SJCRH30 (cell line): ENCODE measurements around the gene PALLD. TPM values are rescaled to one million over a fixed set of nuclear protein-coding genes. Genes with fewer than 3 reads are reported as not detected.
"Not testable (repeated sequence)": the region's sequence is repeated elsewhere in the genome, so short reads cannot be mapped to it uniquely, and the experiment has no call there.

Experiments used
- DNase-seq, 2 experiments: peaks; one replicate each; pipeline ENCODE4 v3.0.0-alpha.2; 2015 to 2020
- H3K27ac ChIP-seq: fragments of 250-450 bp; sonication (Bioruptor Pico); 2 replicates; pipeline ENCODE4 v1.5.1; 2020; ENCODE audit warnings: mild to moderate bottlenecking, moderate library complexity
- H3K27me3 ChIP-seq: fragments of 250-450 bp; sonication (Bioruptor Pico); 2 replicates; pipeline ENCODE4 v1.5.1; 2020; ENCODE audit warnings: mild to moderate bottlenecking, moderate library complexity
- H3K36me3 ChIP-seq: fragments of 250-450 bp; sonication (Bioruptor Pico); 2 replicates; pipeline ENCODE4 v1.5.1; 2020; ENCODE audit warnings: mild to moderate bottlenecking, moderate library complexity
- H3K4me1 ChIP-seq: fragments of 250-450 bp; sonication (Bioruptor Pico); 2 replicates; pipeline ENCODE4 v1.5.1; 2020; ENCODE audit warnings: mild to moderate bottlenecking, moderate library complexity
- H3K4me3 ChIP-seq: fragments of 250-450 bp; sonication (Bioruptor Pico); 2 replicates; pipeline ENCODE4 v1.5.1; 2020; ENCODE audit warnings: mild to moderate bottlenecking, moderate library complexity
- H3K9me3 ChIP-seq: fragments of 250-450 bp; sonication (Bioruptor Pico); replicated peaks from 2 replicates; pipeline ENCODE4 v1.5.1; 2020; ENCODE audit warnings: mild to moderate bottlenecking, moderate library complexity
- total RNA-seq: library from RNA; depleted of rRNA; stranded (reverse); fragments of >200 nt; shearing (Covaris generic); gene quantifications from 2 replicates; pipeline ENCODE4 v1.2.3, GENCODE V29; 2014; rRNA removed

PALLD gene
- total RNA-seq, 1 experiment from 2014 or later, result 47.3 TPM

GRCh38 chr4:168931215-168931650 is 434.4 kb downstream of the PALLD start:
- H3K4me3 ChIP-seq, result no peak overlapping the region
- peaks cover 3% of the 10 kb centered on the region; the same call in 1 of the 2 replicates for H3K9me3 ChIP-seq
- DNase-seq, result no peak
- no peak overlapping the region for H3K27ac ChIP-seq
- H3K27me3 ChIP-seq, result no peaks in the 10 kb centered on the region
- H3K36me3 ChIP-seq, result peaks cover 44% of the 10 kb centered on the region
- H3K4me1 ChIP-seq, result no peaks in the 10 kb centered on the region

GRCh38 chr4:168932138-168932537 is 435.3 kb downstream of the PALLD start:
- no peaks in the 10 kb centered on the region for H3K27me3 ChIP-seq
- no peak overlapping the region for H3K27ac ChIP-seq
- H3K36me3 ChIP-seq, result peaks cover 36% of the 10 kb centered on the region
- DNase-seq, result no peak
- H3K4me3 ChIP-seq, result no peak overlapping the region
- no peaks in the 10 kb centered on the region for H3K4me1 ChIP-seq
- peaks cover 3% of the 10 kb centered on the region; the same call in 1 of the 2 replicates for H3K9me3 ChIP-seq

GRCh38 chr4:168933423-168933822 is 436.6 kb downstream of the PALLD start:
- Histone ChIP-seq H3K4me1 (no peaks in the 10 kb centered on the region), H3K36me3 (peaks cover 23% of the 10 kb centered on the region), H3K4me3 (no peak overlapping the region), H3K9me3 (peaks cover 3% of the 10 kb centered on the region; the same call in 1 of the 2 replicates), H3K27me3 (no peaks in the 10 kb centered on the region), H3K27ac (no peak overlapping the region)
- DNase-seq, result no peak

GRCh38 chr4:168937473-168937872 is 440.6 kb downstream of the PALLD start:
- not testable (repeated sequence) for H3K36me3 ChIP-seq, DNase-seq, H3K4me3 ChIP-seq, H3K4me1 ChIP-seq, H3K9me3 ChIP-seq, H3K27me3 ChIP-seq, H3K27ac ChIP-seq

- DNase-seq, result peak in 1 of 2 experiments; percentile 31
- no peaks in the 10 kb centered on the region for H3K9me3 ChIP-seq
Measured at GRCh38 chr4:168942985-168943384, 446.1 kb downstream of the PALLD start.

GRCh38 chr4:168945291-168945690 is 448.4 kb downstream of the PALLD start:
- no peak for DNase-seq
- Histone ChIP-seq H3K27ac (no peak overlapping the region), H3K4me1 (no peaks in the 10 kb centered on the region), H3K27me3 (no peaks in the 10 kb centered on the region), H3K4me3 (no peak overlapping the region), H3K9me3 (no peaks in the 10 kb centered on the region), H3K36me3 (no peaks in the 10 kb centered on the region)

More at GRCh38 chr4:168942985-168943384, 446.1 kb downstream of the PALLD start:
- H3K4me1 ChIP-seq, result no peaks in the 10 kb centered on the region
- H3K27ac ChIP-seq, result no peak overlapping the region
- H3K4me3 ChIP-seq, result no peak overlapping the region
- H3K27me3 ChIP-seq, result no peaks in the 10 kb centered on the region
- no peaks in the 10 kb centered on the region for H3K36me3 ChIP-seq

GRCh38 chr4:168952821-168953246 is 456.0 kb downstream of the PALLD start:
- DNase-seq, result peak; percentile 73 to 75
- peaks cover 23% of the 10 kb centered on the region for H3K4me1 ChIP-seq
- H3K9me3 ChIP-seq, H3K4me3 ChIP-seq, H3K27me3 ChIP-seq, H3K36me3 ChIP-seq: not testable (repeated sequence)
- H3K27ac ChIP-seq, result peak overlapping the region; percentile 54

GRCh38 chr4:168955674-168956073 is 458.8 kb downstream of the PALLD start:
- H3K36me3 ChIP-seq, result no peaks in the 10 kb centered on the region
- peak overlapping the region; percentile 31; the same call in 1 of the 2 replicates for H3K27ac ChIP-seq
- peaks cover 7% of the 10 kb centered on the region for H3K9me3 ChIP-seq
- DNase-seq, result peak; percentile 27 to 65
- no peak overlapping the region for H3K4me3 ChIP-seq
- H3K4me1 ChIP-seq, result peaks cover 23% of the 10 kb centered on the region
- no peaks in the 10 kb centered on the region for H3K27me3 ChIP-seq

GRCh38 chr4:168960716-168961115 is 463.9 kb downstream of the PALLD start:
- DNase-seq, result no peak
- H3K4me3 ChIP-seq, result no peak overlapping the region

GRCh38 chr4:168972596-168972995 is 475.7 kb downstream of the PALLD start:
- H3K27ac ChIP-seq, result no peak overlapping the region
- no peak for DNase-seq

More at GRCh38 chr4:168960716-168961115, 463.9 kb downstream of the PALLD start:
- H3K27me3 ChIP-seq, result no peaks in the 10 kb centered on the region
- H3K27ac ChIP-seq, result no peak overlapping the region
- H3K9me3 ChIP-seq, result no peaks in the 10 kb centered on the region
- H3K4me1 ChIP-seq, result peaks cover 5% of the 10 kb centered on the region
- H3K36me3 ChIP-seq, result no peaks in the 10 kb centered on the region

More at GRCh38 chr4:168972596-168972995, 475.7 kb downstream of the PALLD start:
- Histone ChIP-seq H3K4me1 (no peaks in the 10 kb centered on the region), H3K9me3 (no peaks in the 10 kb centered on the region), H3K27me3 (no peaks in the 10 kb centered on the region), H3K36me3 (no peaks in the 10 kb centered on the region), H3K4me3 (no peak overlapping the region)

Other genes starting within 250 kb of the PALLD start
- 1.6 and 2.2 TPM in 2 replicates for gene DDX60, start 178.3 kb upstream of the PALLD start, total RNA-seq
- gene DDX60L, start 16.6 kb upstream of the PALLD start, total RNA-seq, result 3.0 and 3.2 TPM in 2 replicates